ENCODE measurements around the gene PARK7. TPM values are rescaled to one million over a fixed set of nuclear protein-coding genes. Genes with fewer than 3 reads are reported as not detected.
A peak's percentile ranks its signal among the peaks of the same experiment; 100 is the strongest.
"Not testable (repeated sequence)": the region's sequence is repeated elsewhere in the genome, so short reads cannot be mapped to it uniquely, and the experiment has no call there.

PARK7 gene
- total RNA-seq, 4 donors from 2014 or later, result 291 to 370 (median 332) TPM

DNA sequence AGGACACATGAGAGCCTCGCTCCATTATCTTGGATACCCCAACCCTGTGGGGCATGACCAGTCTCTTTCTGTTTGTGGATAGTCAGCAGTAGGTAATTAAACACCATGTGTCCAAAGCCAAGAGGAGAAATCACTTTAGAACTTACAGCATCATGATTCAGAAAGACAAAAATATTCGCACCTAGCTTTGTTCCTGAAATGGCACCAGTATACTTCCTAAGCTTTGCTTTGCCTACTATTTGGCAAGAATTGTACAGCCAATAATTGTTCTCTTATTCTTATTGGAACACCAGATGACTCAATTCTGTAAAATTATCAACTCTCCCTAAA lies 45.0 kb upstream of the PARK7 start:
- H3K36me3 ChIP-seq, result no peaks in the 10 kb centered on the region
- no peak overlapping the region for H3K4me3 ChIP-seq
- peak overlapping the region in 1 of 4 donors; percentile 38 for H3K27ac ChIP-seq
- H3K4me1 ChIP-seq, result peaks cover 0 to 9% of the 10 kb centered on the region in 2 donors
- H3K9me3 ChIP-seq, result no peaks in the 10 kb centered on the region
- intact Hi-C loops (cut with DNase I; ENCODE audit: low total_unique reads) (no loop called here), in situ Hi-C loops (cut with MboI; ENCODE audit: low sequenced_read_pairs in 4 of 4) (loop anchor here in 3 of 4 donors (25.0 kb wide), 1 partner anchor 254 kb away; no protein-coding TSS in a partner anchor)
- no peak for TF ChIP-seq POLR2A (IDR thresholded peaks at IDR 0.05)
- TF ChIP-seq, protein P1, sequence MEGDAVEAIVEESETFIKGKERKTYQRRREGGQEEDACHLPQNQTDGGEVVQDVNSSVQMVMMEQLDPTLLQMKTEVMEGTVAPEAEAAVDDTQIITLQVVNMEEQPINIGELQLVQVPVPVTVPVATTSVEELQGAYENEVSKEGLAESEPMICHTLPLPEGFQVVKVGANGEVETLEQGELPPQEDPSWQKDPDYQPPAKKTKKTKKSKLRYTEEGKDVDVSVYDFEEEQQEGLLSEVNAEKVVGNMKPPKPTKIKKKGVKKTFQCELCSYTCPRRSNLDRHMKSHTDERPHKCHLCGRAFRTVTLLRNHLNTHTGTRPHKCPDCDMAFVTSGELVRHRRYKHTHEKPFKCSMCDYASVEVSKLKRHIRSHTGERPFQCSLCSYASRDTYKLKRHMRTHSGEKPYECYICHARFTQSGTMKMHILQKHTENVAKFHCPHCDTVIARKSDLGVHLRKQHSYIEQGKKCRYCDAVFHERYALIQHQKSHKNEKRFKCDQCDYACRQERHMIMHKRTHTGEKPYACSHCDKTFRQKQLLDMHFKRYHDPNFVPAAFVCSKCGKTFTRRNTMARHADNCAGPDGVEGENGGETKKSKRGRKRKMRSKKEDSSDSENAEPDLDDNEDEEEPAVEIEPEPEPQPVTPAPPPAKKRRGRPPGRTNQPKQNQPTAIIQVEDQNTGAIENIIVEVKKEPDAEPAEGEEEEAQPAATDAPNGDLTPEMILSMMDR (IDR thresholded peaks at IDR 0.05 in 4 of 5, conservative IDR thresholded peaks at IDR 0.05 in 1 of 5), result no peak
- DNase-seq, result no peak
- H3K27me3 ChIP-seq, result no peaks in the 10 kb centered on the region
- ATAC-seq, result peak; percentile 86 to 88

DNA sequence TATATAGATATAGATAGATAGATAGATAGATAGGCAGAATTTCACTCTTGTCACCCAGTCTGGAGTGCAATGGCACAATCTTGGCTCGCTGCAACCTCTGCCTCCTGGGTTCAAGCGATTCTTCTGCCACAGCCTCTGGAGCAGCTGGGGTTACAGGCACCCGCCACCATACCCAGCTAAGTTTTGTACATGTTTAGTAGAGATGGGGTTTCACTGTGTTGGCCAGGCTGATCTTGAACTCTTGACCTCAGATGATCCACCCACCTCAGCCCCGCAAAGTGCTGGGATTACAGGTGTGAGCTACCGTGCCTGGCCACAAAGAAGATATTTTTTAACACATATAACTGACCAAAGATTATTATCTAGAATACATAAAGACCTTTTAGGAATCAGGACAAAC lies 43.5 kb upstream of the PARK7 start:
- DNase-seq; H3K9me3 ChIP-seq; H3K4me1 ChIP-seq; H3K27ac ChIP-seq; intact Hi-C loops (cut with DNase I; ENCODE audit: low total_unique reads); H3K27me3 ChIP-seq; ATAC-seq; H3K36me3 ChIP-seq; H3K4me3 ChIP-seq: not testable (repeated sequence)
- in situ Hi-C loops (cut with MboI; ENCODE audit: low sequenced_read_pairs in 4 of 4), result loop anchor here in 3 of 4 donors (25.0 kb wide), 1 partner anchor 256 kb away; no protein-coding TSS in a partner anchor

DNA sequence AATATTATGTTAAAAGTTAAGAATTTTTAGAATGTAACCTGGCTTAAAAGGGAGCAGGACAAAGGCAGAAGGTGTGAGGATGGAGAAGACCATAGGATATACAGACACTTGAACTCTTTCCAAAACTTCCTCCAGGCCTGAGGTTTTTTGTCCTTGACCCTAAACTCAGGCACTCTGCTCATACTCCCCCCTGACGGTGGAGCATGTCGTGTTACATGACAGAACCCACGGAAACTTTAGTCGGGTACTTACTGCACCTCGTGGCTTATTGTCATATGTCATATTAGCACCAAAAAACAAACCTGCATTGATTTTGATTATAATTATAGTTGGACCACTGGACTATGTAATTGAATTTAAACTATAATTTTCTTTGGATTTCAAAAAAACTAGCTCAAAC lies 41.6 kb upstream of the PARK7 start:
- peaks cover 0 to 9% of the 10 kb centered on the region in 2 donors for H3K4me1 ChIP-seq
- in situ Hi-C loops (cut with MboI; ENCODE audit: low sequenced_read_pairs in 4 of 4), result loop anchor here in 3 of 4 donors (25.0 kb wide), 1 partner anchor 258 kb away; no protein-coding TSS in a partner anchor
- H3K27ac ChIP-seq, result no peak overlapping the region
- H3K36me3 ChIP-seq, result no peaks in the 10 kb centered on the region
- H3K9me3 ChIP-seq, result no peaks in the 10 kb centered on the region
- H3K27me3 ChIP-seq, result no peaks in the 10 kb centered on the region
- TF ChIP-seq, protein P1 (IDR thresholded peaks at IDR 0.05 in 4 of 5, conservative IDR thresholded peaks at IDR 0.05 in 1 of 5), result no peak
- TF ChIP-seq POLR2A (IDR thresholded peaks at IDR 0.05), result no peak
- intact Hi-C loops (cut with DNase I; ENCODE audit: low total_unique reads), result no loop called here
- no peak for DNase-seq
- H3K4me3 ChIP-seq, result no peak overlapping the region
- no peak for ATAC-seq

DNA sequence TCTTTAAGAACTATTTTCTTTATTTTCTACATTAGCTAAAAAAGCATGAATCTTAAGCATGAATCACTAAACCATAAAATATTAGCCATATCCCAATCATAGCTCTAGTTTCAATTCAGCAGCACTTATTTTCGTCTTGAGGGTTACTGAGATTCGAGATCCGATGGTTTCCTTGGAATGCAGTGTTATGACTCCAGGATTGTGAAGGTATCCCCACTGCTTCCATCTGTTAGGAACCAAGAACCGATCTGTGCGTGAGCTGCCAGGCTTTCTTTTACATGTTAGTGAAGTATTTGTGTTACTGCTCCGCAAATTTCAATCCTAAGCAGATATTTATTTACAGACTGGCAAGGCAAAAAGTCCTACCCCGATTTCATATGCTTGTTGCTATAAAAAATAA lies 39.7 kb upstream of the PARK7 start:
- in situ Hi-C loops (cut with MboI; ENCODE audit: low sequenced_read_pairs in 4 of 4), result loop anchor here in 3 of 4 donors (25.0 kb wide), 1 partner anchor 259 kb away; no protein-coding TSS in a partner anchor
- TF ChIP-seq, protein P1 (IDR thresholded peaks at IDR 0.05 in 4 of 5, conservative IDR thresholded peaks at IDR 0.05 in 1 of 5), result no peak
- TF ChIP-seq POLR2A (IDR thresholded peaks at IDR 0.05), result no peak
- H3K27ac ChIP-seq, result no peak overlapping the region

DNA sequence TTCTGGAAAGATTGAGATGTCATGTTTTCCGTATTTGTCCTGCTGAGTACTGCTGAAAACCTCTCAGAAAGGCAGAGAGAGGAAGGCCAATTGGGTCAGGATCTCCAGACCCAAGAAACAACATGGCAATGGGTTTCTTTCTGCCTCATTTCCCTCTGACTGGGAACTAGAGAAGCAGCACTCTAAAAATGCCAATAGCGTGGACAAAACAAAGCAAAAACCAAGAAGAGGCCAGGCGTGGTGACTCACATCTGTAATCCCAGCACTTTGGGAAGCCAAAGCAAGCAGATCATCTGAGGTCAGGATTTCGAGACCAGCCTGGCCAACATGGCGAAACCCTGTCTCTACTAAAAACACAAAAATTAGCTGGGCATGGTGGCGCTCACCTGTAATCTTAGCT lies 39.2 kb upstream of the PARK7 start:
- no peak overlapping the region for H3K4me3 ChIP-seq
- intact Hi-C loops (cut with DNase I; ENCODE audit: low total_unique reads), result no loop called here
- in situ Hi-C loops (cut with MboI; ENCODE audit: low sequenced_read_pairs in 4 of 4), result loop anchor here in 3 of 4 donors (25.0 kb wide), 1 partner anchor 260 kb away; no protein-coding TSS in a partner anchor
- H3K27me3 ChIP-seq, result peaks cover 0 to 9% (median 6%) of the 10 kb centered on the region in 3 donors
- DNase-seq (no peak), ATAC-seq (no peak)
- H3K9me3 ChIP-seq, result no peaks in the 10 kb centered on the region
- H3K27ac ChIP-seq, result no peak overlapping the region
- TF ChIP-seq, protein P1 (IDR thresholded peaks at IDR 0.05 in 4 of 5, conservative IDR thresholded peaks at IDR 0.05 in 1 of 5), result no peak
- TF ChIP-seq POLR2A (IDR thresholded peaks at IDR 0.05), result no peak
- H3K4me1 ChIP-seq, result no peaks in the 10 kb centered on the region
- H3K36me3 ChIP-seq, result no peaks in the 10 kb centered on the region

More for the DNA sequence above, 39.7 kb upstream of the PARK7 start:
- Histone ChIP-seq H3K4me3 (no peak overlapping the region), H3K9me3 (no peaks in the 10 kb centered on the region), H3K4me1 (peaks cover 0 to 1% of the 10 kb centered on the region in 2 donors), H3K27me3 (peaks cover 0 to 7% (median under 1%) of the 10 kb centered on the region in 3 donors), H3K36me3 (no peaks in the 10 kb centered on the region)
- ATAC-seq (no peak), DNase-seq (no peak)
- intact Hi-C loops (cut with DNase I; ENCODE audit: low total_unique reads), result no loop called here

DNA sequence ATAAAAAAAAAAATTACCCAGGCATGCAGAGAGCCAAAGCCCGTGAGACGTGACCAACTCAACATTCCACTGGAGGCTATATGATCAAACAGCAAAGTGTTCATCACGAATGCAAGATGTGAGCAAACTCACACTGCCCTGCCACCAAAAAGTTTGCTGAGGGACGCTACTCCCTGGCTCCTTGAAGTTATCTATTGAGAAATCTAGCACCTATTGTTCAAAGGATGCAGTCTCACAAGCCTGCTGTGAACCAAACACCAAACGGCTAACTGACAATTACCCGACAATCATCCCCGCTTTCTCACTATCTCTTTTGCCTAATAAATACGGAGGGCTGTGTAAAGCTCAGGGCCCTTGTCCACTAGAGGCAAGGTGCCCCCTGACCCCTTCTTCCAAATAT lies 34.5 kb upstream of the PARK7 start:
- H3K9me3 ChIP-seq; H3K27ac ChIP-seq; H3K4me3 ChIP-seq; intact Hi-C loops (cut with DNase I; ENCODE audit: low total_unique reads); in situ Hi-C loops (cut with MboI; ENCODE audit: low sequenced_read_pairs in 4 of 4); DNase-seq; H3K36me3 ChIP-seq; ATAC-seq; H3K4me1 ChIP-seq: not testable (repeated sequence)
- peaks cover 0 to 16% (median 12%) of the 10 kb centered on the region in 3 donors for H3K27me3 ChIP-seq

All from gastrocnemius medialis (tissue), 4 donors.